ENCODE results near the gene BZW2. TPM values are rescaled to one million over a fixed set of nuclear protein-coding genes. Genes with fewer than 3 reads are reported as not detected.

BZW2 gene
- polyA plus RNA-seq, 1 experiment: 54.7 TPM

DNA sequence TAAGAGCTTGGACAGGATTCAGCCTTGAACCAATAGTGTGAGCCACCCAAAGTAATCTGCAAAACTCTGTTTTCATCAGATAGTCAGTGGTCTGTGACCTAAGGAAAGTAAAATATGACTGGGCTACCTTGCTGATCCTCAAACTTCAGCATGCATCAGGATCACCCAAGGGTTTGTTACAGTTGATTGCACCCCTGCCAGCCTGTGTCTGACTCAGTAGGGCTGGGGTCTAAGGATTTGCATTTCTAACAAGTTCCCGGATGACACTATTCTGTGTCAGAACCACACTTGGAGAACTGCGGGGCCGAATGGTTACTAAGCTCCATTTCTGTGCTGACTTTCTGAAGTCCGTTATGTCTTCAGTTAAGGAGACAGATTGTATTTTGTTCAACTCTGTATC is 66.9 kb downstream of the BZW2 start:
- H3K36me3 ChIP-seq (ENCODE audit: control insufficient read depth, insufficient read depth, low read length): no peaks in the 10 kb centered on the region
- ChIA-PET CTCF (no interaction called here), POLR2A (interaction anchor here (0.7 kb wide), 1 partner anchor 53 kb away, joined by 3 read pairs; no protein-coding TSS in a partner anchor)
- TF ChIP-seq, protein P1, sequence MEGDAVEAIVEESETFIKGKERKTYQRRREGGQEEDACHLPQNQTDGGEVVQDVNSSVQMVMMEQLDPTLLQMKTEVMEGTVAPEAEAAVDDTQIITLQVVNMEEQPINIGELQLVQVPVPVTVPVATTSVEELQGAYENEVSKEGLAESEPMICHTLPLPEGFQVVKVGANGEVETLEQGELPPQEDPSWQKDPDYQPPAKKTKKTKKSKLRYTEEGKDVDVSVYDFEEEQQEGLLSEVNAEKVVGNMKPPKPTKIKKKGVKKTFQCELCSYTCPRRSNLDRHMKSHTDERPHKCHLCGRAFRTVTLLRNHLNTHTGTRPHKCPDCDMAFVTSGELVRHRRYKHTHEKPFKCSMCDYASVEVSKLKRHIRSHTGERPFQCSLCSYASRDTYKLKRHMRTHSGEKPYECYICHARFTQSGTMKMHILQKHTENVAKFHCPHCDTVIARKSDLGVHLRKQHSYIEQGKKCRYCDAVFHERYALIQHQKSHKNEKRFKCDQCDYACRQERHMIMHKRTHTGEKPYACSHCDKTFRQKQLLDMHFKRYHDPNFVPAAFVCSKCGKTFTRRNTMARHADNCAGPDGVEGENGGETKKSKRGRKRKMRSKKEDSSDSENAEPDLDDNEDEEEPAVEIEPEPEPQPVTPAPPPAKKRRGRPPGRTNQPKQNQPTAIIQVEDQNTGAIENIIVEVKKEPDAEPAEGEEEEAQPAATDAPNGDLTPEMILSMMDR (IDR thresholded peaks at IDR 0.05; ENCODE audit: insufficient read depth, low read depth, low read length): no peak
- DNase-seq (ENCODE audit: low read depth): no peak
- no peaks in the 10 kb centered on the region for H3K27me3 ChIP-seq (ENCODE audit: control insufficient read depth, insufficient read depth, low read length)
- no peak overlapping the region for H3K4me3 ChIP-seq (ENCODE audit: low read depth, low read length)

DNA sequence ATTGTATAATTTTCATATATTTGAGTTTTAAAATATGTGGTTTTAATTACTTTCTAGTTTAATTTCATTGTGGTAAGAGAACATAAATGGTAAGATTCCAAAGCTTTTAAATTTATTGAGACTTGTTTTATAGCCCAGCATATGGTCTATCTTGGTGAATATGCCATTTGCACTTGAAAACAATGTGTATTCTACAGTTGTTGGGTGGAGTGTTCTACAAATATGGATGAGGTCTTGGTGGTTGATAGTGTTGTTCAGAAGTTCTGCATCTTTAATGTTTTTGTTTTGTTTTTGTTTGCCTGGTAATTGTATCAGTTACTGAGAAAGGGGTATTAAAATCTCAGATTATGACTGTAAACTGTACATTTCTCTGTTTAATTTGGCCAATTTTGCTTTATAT is 69.9 kb downstream of the BZW2 start:
- CTCF ChIA-PET: no interaction called here

DNA sequence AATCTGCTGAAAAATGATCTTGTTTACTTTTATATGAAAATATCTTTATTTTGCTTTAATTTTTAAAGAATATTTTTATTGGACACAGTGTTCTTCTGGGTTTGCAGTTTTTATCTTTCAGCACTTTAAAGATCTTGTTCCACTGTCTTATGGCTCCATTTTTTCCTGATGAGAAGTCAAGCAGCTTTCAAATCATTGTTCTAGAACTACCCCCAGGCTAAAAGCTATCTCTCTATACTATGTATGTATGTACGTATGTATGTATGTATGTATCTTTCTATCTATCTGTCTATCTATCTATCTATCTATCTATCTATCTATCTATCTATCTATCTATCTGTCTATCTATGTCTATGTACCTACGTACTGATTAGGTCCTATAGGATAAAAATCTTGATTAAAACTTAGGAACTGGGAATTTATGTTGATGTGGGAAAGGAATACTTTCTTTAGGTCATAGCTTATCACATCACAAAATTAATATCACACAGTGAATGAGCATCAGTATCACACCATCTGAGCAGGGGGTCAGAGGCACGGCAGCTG is 72.2 kb downstream of the BZW2 start:
- TF ChIP-seq, protein P1 (IDR thresholded peaks at IDR 0.05; ENCODE audit: insufficient read depth, low read depth, low read length): no peak
- no peak overlapping the region for H3K4me3 ChIP-seq (ENCODE audit: low read depth, low read length)
- CTCF ChIA-PET: no interaction called here
- POLR2A ChIA-PET: no interaction called here
- no peak for DNase-seq (ENCODE audit: low read depth)
- no peaks in the 10 kb centered on the region for H3K36me3 ChIP-seq (ENCODE audit: control insufficient read depth, insufficient read depth, low read length)
- H3K27me3 ChIP-seq (ENCODE audit: control insufficient read depth, insufficient read depth, low read length): no peaks in the 10 kb centered on the region

More for the DNA sequence above, 69.9 kb downstream of the BZW2 start:
- Histone ChIP-seq H3K27me3 (ENCODE audit: control insufficient read depth, insufficient read depth, low read length) (no peaks in the 10 kb centered on the region), H3K36me3 (ENCODE audit: control insufficient read depth, insufficient read depth, low read length) (no peaks in the 10 kb centered on the region), H3K4me3 (ENCODE audit: low read depth, low read length) (no peak overlapping the region)
- POLR2A ChIA-PET: no interaction called here
- TF ChIP-seq, protein P1 (IDR thresholded peaks at IDR 0.05; ENCODE audit: insufficient read depth, low read depth, low read length): no peak
- DNase-seq (ENCODE audit: low read depth): no peak

DNA sequence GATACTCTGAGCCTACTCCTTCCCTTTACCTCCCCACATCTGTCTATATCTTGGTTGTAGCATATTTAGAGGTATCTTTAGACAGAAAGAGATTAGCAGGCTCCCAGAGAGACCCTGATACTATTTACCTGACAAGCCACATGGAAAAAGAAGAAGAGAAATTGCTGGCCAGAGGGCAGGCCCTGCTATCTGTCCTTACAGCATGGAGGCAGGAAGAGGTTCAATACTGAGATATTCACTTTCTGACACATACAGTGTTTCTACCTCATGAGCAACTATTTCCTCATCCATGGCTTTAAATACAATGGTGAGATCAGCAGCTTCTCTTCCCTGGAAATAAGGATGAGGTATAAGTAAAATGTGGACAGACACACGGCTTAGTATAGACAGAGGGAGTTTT is 73.7 kb downstream of the BZW2 start:
- no peaks in the 10 kb centered on the region for H3K36me3 ChIP-seq (ENCODE audit: control insufficient read depth, insufficient read depth, low read length)
- H3K4me3 ChIP-seq (ENCODE audit: low read depth, low read length): no peak overlapping the region
- CTCF ChIA-PET: no interaction called here
- POLR2A ChIA-PET: no interaction called here
- DNase-seq (ENCODE audit: low read depth): no peak
- TF ChIP-seq, protein P1 (IDR thresholded peaks at IDR 0.05; ENCODE audit: insufficient read depth, low read depth, low read length): no peak
- H3K27me3 ChIP-seq (ENCODE audit: control insufficient read depth, insufficient read depth, low read length): no peaks in the 10 kb centered on the region

DNA sequence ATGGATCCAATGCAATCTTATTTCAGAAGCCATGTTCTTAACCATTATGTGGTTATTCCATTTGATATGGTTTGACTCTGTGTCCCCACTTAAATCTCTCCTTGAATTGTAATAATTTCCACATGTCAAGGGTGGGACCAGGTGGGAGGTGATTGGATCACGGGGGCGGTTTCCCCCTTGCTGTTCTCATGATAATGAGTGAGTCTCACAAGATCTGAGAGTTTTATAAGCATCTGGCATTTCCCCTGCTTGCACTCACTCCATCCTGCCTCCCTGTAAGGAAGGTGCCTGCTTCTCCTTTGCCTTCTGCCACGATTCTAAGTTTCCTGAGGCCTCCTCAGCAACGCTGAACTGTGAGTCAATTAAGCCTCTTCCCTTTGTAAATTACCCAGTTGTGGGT is 75.6 kb downstream of the BZW2 start:
- ChIA-PET CTCF (no interaction called here), POLR2A (no interaction called here)
- H3K27me3 ChIP-seq (ENCODE audit: control insufficient read depth, insufficient read depth, low read length): no peaks in the 10 kb centered on the region
- TF ChIP-seq, protein P1 (IDR thresholded peaks at IDR 0.05; ENCODE audit: insufficient read depth, low read depth, low read length): no peak
- DNase-seq (ENCODE audit: low read depth): no peak
- H3K4me3 ChIP-seq (ENCODE audit: low read depth, low read length): no peak overlapping the region
- no peaks in the 10 kb centered on the region for H3K36me3 ChIP-seq (ENCODE audit: control insufficient read depth, insufficient read depth, low read length)

Measured in BJ (cell line).